IMR-90 (cell line): ENCODE measurements around the gene MUC20.

Experiments used
- CEBPB ChIP-seq: IDR thresholded peaks from 2 replicates; pipeline ENCODE4 v1.6.1; 2012; ENCODE audit warnings: low read depth, low read length, improper control_type of control experiment
- CHD1 ChIP-seq: IDR thresholded peaks from 2 replicates; pipeline ENCODE4 v1.6.1; 2012; ENCODE audit warnings: low read depth, low read length, improper control_type of control experiment
- RAD21 ChIP-seq: IDR thresholded peaks from 2 replicates; pipeline ENCODE4 v1.6.1; 2012; ENCODE audit warnings: low read length, improper control_type of control experiment

DNA sequence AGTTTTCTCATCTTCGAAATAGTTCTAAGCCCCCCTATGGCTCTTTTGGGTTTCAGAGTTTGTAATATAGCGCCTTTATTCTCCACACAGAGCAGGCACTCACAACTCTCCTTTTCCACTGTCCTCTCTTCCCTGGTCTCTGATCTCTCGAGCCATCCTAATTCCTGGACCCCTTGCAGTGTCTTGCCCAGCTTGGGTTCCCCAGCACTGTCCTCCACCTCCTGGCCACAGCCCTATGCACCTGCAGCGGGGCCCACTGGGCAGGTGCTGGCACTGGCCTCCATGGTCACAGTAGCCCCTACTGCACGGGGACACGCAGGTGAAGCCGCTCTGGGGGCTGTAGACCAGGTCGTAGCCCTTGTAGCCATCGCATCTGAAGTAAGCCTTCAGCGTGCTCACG, 27.9 kb downstream of the MUC20 start:
- TF ChIP-seq CEBPB: no peak
- no peak for TF ChIP-seq CHD1
- TF ChIP-seq RAD21: no peak
